HG03439 (cell line): Measurements from ENCODE around the gene GDI2.
"Not testable (repeated sequence)": the region's sequence is repeated elsewhere in the genome, so short reads cannot be mapped to it uniquely, and the experiment has no call there.

Experiments
- ATAC-seq: cut with Tn5 transposase; IDR thresholded peaks from one replicate; pipeline ENCODE4 v1.9.1; 2021; ENCODE audit warnings: mild to moderate bottlenecking, moderate library complexity; ENCODE audit not compliant: unreplicated experiment

The GDI2 gene

GRCh38 chr10:5828725-5829124, 15.5 kb upstream of the GDI2 start:
- no peak for ATAC-seq

GRCh38 chr10:5827841-5828240, 14.6 kb upstream of the GDI2 start:
- no peak for ATAC-seq

GRCh38 chr10:5826511-5826910, 13.3 kb upstream of the GDI2 start:
- not testable (repeated sequence) for ATAC-seq

- no peak for ATAC-seq
Measured at GRCh38 chr10:5818894-5819293, 5.7 kb upstream of the GDI2 start.

GRCh38 chr10:5818048-5818331, 4.8 kb upstream of the GDI2 start:
- no peak for ATAC-seq

GRCh38 chr10:5817322-5818047, 4.3 kb upstream of the GDI2 start:
- no peak for ATAC-seq

GRCh38 chr10:5816170-5816569, 2.9 kb upstream of the GDI2 start:
- no peak for ATAC-seq

- ATAC-seq: no peak
Measured at GRCh38 chr10:5814110-5815107, 1.2 kb upstream of the GDI2 start.

GRCh38 chr10:5813091-5813340, 218 bp downstream of the GDI2 start:
- ATAC-seq: peak; percentile 21

- peak; percentile 22 for ATAC-seq
Measured at GRCh38 chr10:5812283-5813090, 747 bp downstream of the GDI2 start.

GRCh38 chr10:5811387-5811821, 1.8 kb downstream of the GDI2 start:
- no peak for ATAC-seq

GRCh38 chr10:5810225-5810624, 3.0 kb downstream of the GDI2 start:
- no peak for ATAC-seq

GRCh38 chr10:5809527-5810154, 3.6 kb downstream of the GDI2 start:
- no peak for ATAC-seq

GRCh38 chr10:5808783-5809392, 4.3 kb downstream of the GDI2 start:
- ATAC-seq: not testable (repeated sequence)

GRCh38 chr10:5806745-5807144, 6.5 kb downstream of the GDI2 start:
- ATAC-seq: no peak

- ATAC-seq: no peak
Measured at GRCh38 chr10:5805711-5806110, 7.5 kb downstream of the GDI2 start.

GRCh38 chr10:5805260-5805659, 8.0 kb downstream of the GDI2 start:
- ATAC-seq: no peak

- no peak for ATAC-seq
Measured at GRCh38 chr10:5804386-5804785, 8.8 kb downstream of the GDI2 start.

GRCh38 chr10:5800782-5801181, 12.5 kb downstream of the GDI2 start:
- no peak for ATAC-seq

GRCh38 chr10:5794236-5794635, 19.0 kb downstream of the GDI2 start:
- ATAC-seq: no peak

GRCh38 chr10:5789626-5790025, 23.6 kb downstream of the GDI2 start:
- ATAC-seq: no peak
